Inferior parietal cortex (tissue), 1 donor: ENCODE data around the gene CHDH.

Experiments
- DNase-seq: peaks from one replicate; pipeline ENCODE4 v3.0.0-alpha.2; 2016; ENCODE audit errors: extremely low spot score

Gene CHDH

GRCh38 chr3:53823956-53824657 is 22.1 kb downstream of the CHDH start:
- DNase-seq: no peak

- DNase-seq: no peak
Observed at GRCh38 chr3:53823026-53823955, 22.9 kb downstream of the CHDH start.

GRCh38 chr3:53822331-53822741 is 23.9 kb downstream of the CHDH start:
- DNase-seq: no peak

GRCh38 chr3:53821631-53822121 is 24.5 kb downstream of the CHDH start:
- DNase-seq: no peak

GRCh38 chr3:53820756-53821580 is 25.3 kb downstream of the CHDH start:
- no peak for DNase-seq

- DNase-seq: no peak
Observed at GRCh38 chr3:53820084-53820483, 26.1 kb downstream of the CHDH start.

- DNase-seq: no peak
Observed at GRCh38 chr3:53819163-53819868, 26.9 kb downstream of the CHDH start.

GRCh38 chr3:53818221-53819162 is 27.7 kb downstream of the CHDH start:
- DNase-seq: no peak

GRCh38 chr3:53817809-53818208 is 28.4 kb downstream of the CHDH start:
- DNase-seq: no peak

GRCh38 chr3:53817211-53817610 is 29.0 kb downstream of the CHDH start:
- DNase-seq: no peak

GRCh38 chr3:53816425-53816824 is 29.8 kb downstream of the CHDH start:
- no peak for DNase-seq

- no peak for DNase-seq
Observed at GRCh38 chr3:53815651-53816050, 30.6 kb downstream of the CHDH start.

- DNase-seq: no peak
Observed at GRCh38 chr3:53815067-53815466, 31.2 kb downstream of the CHDH start.

- no peak for DNase-seq
Observed at GRCh38 chr3:53813876-53814275, 32.3 kb downstream of the CHDH start.

- no peak for DNase-seq
Observed at GRCh38 chr3:53813229-53813628, 33.0 kb downstream of the CHDH start.

- DNase-seq: no peak
Observed at GRCh38 chr3:53812434-53812833, 33.8 kb downstream of the CHDH start.

GRCh38 chr3:53811143-53811927 is 34.9 kb downstream of the CHDH start:
- DNase-seq: no peak

GRCh38 chr3:53809764-53810400 is 36.3 kb downstream of the CHDH start:
- DNase-seq: no peak

- no peak for DNase-seq
Observed at GRCh38 chr3:53809267-53809666, 37.0 kb downstream of the CHDH start.
